GM21786 (cell line): ENCODE measurements around the gene FTO.
A peak's percentile ranks its signal among the peaks of the same experiment; 100 is the strongest.
"Not testable (repeated sequence)": the region's sequence is repeated elsewhere in the genome, so short reads cannot be mapped to it uniquely, and the experiment has no call there.

ENCODE experiments used
- ATAC-seq: cut with Tn5 transposase; IDR thresholded peaks from one replicate; pipeline ENCODE4 v1.9.1; 2021; ENCODE audit not compliant: unreplicated experiment

The FTO gene

DNA sequence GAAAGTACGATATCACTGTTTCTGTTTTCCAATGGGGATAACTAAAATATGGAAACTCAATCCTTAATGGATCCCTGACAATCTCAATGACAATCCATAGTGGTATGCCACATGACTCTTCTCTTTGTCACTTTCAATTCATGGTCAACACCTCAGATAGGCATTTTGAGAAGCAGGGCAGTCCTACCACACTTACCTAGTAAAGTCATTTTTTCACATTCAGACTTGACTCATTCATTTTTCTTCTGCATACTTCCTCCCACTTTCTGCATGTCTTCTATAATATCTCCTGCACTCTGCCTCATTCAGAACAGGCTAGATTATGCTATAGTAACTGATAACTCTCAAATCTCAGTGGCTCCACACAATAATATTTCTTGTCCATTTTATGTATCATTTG, 117.5 kb downstream of the FTO start:
- no peak for ATAC-seq

DNA sequence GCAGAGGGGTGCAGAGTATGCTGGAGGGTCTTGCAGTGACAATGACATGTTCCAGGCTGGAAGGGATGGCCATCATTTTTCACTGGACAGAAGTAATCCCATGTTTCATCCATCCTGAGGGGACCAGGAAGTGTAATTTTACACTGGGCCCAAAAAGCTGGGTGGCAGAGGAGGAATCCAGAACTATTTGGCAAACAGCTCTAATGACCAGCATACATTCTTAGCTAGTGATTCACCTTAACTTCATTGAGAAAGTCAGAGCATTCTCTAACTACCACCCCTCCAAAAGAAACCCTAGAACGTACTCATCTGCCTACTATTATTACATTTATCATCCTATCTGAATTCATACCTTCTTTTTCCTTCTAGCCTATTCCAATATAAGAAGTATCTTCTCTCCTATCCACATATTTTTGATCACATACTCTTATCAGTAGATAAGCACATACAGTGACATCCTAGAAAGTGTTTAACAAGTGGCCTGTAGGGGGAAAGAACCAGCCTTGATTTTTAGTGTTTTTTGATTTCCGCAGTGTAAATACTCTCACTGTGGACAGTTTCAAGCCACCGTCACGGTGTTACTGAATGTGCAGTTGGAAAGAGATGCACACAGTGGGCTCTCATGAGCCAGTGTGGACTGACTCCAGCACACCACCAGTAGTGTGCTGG, 118.1 kb downstream of the FTO start:
- no peak for ATAC-seq

DNA sequence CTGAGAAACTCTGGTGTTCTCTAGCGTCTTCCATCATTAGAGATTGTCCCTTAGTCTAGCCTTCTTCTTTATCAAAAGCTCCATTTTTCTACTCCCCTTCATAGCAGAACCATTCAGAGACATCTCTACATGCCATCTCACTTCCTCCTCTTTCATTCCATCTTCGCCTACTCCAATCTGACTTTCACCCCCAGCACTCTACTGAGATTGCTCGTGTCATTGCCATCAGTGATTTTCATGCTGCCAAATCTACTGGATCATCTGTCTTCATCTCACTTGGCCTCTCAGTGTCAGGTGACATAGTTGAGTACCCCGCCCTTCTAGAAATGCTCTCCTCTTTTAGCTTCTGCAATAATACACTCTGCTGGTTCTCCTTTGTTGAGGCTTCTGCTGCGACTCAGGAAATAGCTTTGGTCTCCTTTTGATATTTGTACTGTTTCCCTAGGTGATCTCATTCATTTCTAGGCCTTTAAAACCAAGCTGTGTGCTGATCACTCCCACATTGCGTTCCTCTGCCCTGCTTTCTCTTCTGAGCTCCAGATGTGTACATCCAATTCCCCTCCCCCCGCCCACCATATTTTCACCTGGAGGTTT, 119.1 kb downstream of the FTO start:
- ATAC-seq: peak; percentile 78

DNA sequence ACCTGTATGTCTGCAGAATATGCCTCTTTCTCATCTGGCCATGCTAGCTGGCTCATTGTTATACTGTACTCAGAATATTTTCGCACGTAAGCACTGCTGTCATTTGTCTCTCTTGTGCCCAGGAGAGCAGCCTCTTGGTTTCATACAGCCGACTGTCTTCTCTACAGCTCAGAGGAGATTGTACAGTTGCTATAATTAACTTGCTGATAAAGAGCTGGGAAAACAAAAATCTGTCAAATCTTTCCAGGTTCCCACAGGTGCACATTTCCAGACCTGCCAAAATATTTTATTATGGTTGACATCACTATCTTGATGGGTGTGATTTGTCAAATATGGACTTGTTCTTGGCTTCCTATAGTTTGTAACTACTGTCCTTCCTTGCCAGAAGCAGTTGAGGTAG, 122.7 kb downstream of the FTO start:
- no peak for ATAC-seq

DNA sequence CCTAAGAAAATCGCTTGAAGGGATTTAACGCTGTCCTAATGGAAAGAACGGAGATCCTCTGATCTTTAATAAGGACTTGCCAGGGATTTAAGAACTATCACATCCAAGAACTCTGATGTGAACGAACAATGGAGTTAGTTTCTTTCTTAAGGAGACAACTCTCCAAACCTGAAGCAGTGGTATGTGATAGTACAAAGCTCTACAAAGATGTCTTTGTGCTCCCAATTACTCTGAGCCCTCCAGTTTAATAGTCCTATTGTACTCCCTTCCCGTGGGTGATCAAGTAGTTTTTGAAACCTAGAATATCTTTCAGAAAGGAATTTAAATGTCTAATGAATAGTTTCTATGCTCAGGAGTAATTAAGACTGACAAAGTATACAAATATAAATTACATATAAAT, 123.8 kb downstream of the FTO start:
- no peak for ATAC-seq

DNA sequence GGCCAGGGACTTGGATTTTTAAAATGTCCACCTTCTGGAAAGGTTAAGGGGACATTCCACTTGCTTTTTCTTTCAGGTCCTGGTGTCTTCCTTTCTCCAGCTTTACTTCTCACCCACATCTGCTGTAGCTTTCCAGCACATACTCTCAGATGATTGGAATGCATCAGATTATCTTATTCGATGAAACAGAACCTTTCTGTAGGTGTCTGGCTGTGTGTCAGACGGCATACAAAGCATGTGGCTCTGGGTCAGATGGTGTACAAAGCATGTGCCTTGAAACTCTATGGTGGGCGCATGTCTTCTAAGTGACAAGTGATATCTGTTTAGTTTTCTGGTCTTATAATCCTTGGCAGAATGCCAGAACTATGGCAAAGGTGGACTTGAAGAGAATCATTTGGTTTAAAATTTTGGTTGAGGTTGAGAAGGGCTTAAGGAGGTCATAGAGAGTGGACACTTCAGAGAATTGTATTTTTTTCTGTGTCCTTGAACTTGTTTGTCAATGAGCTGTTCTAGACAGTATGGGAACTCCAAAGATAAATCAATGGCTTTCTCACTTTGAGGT, 125.3 kb downstream of the FTO start:
- ATAC-seq: no peak

DNA sequence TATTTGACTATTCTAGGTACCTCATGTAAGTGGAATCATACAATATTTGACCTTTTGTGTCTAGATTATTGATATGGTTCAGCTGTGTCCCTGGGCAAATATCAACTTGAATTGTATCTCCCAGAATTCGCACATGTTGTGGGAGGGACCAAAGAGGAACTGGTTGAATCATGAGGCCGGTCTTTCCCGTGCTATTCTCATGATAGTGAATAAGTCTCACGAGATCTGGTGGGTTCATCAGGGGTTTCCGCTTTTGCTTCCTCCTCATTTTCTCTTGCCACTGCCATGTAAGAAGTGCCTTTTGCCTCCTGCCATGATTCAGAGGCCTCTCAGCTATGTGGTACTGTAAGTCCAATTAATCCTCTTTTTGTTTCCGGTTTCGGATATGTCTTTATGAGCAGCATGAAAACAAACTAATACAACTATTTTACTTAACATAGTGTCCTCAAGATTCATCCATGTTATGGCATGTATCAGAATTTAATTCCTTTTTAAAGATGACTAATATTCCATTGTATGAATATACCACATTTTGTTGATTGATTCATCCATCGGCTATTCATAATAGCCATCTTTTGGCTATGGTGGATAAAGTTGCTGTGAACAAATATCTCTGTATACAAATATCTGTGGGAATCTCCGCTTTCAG, 129.1 kb downstream of the FTO start:
- no peak for ATAC-seq

DNA sequence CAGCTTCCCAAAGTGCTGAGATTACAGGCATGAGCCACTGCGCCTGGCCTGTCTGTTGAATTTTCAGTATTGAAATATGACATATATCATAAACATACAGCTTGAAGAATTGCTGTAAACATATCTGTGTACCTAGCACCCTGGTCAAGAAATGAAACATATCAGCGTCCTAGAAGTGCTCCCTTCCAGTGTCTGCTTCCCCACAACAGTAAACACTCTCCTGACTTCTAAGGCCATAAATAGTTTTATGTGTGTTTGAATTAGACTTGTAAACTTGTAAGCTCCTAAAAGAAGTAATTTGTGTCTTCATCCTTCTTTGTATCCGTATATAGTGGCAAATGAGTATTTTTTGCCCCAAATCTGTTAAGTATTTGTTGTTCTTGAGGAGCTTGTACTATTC, 132.2 kb downstream of the FTO start:
- ATAC-seq: no peak

DNA sequence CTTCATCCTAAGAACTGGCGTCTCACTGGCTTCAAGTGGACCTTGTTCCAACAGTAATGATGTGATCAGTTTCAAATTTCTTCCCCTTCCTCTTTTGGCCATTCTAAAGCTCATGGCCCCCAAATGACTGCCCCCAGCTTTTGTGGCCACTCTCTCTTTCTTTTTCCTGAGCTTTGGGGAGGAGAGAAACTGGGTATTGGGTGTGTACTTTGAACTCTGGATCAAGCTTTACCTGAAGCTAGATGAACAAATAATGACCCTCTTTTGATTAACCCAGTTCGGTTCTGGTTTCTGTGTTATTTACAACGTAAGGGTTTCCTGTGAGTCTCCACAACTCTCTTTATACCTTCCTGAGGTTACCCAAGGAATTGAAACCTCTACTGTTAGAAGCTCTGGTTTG, 132.7 kb downstream of the FTO start:
- no peak for ATAC-seq

DNA sequence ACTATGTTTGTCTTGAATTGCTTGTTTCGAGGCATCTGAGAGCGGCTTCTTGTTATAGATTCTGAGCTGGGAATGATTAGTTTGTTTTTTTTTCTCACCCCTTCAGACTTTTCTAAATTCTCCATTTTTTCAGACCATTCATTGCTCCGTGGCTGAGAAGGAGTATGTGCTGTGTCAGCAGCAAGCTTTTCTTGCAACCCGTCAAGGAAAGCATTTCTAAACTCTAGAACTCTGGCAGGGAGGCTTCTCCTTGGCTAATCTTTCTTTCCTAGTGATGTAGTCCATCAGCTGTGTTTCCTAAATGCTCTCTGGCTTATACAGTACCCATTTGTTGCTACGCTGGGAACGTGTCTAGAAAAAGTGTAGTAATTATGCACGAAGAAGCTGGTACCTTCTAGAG, 133.5 kb downstream of the FTO start:
- no peak for ATAC-seq

DNA sequence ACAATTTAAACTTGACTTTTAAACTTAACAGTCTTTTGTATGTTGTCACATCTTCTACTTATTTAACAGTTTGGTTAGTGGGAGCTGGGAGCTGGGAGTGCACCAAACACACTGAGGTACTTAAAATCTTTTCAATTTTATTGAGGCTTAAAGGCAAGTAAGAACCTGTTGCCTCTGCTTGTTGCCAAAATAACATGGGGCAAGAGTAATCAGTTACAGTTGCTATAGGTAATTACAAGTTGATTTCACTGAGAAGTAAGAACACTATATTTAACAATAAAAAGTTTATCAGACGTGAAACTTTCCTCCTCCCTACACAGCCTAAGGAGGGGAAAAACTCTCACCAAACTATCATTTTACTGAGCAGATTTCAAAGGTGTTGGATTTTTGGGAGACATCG, 135.2 kb downstream of the FTO start:
- no peak for ATAC-seq

DNA sequence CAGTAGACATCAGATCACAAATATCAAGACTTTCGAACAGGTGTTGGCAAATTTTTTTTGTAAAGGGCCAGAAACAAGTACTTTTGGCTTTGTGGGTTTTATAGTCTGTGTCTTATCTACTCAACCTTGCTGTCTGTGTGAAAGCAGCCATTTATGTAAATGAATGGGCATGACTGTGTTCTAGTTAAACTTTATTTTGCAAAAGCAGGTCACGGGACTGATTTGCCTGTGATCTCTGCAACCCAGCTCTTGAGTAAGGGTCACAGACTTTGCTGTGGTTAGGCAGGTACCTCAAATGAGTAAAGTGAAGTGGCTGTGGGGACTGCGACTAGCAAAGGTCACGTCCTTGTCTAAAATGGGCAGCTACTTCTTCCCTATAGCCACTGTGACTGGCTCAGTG, 136.5 kb downstream of the FTO start:
- no peak for ATAC-seq

DNA sequence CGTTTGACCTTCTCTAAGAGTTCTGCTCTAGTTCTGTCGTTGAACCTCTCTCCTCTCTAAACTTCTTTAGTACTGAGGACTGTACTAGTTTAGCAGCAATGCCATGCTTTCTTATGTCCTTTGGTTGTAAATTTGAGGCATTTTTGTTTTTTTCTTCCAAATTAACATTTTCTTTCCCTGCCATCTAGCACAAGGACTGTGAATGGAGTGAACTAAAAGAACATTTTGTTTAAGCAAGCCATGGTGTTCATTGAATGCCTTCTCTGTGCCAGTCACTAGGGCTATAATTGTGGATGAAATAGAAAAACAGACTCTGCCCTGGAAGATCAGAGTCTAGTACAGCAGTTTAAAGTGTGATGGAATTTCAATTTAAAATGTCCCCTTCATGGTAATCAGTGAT, 137.9 kb downstream of the FTO start:
- ATAC-seq: no peak

DNA sequence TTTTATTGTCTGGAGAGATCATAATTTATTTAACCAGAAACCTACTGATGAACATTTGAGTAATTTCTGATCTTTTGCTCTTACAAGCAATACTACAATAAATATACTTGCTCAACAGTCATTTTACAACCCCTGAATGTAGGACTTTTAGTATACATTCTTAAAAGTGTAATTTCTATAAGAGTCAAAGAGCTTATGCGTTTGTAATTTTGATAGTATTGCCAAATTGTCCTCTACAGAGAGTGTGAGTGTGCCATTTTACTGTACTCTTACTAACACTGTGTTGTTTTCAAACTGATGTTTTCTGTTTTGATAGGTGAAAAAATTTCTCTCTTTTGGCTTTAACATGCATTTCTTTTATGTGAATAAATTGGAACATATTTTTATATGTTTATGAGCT, 139.1 kb downstream of the FTO start:
- ATAC-seq: no peak

DNA sequence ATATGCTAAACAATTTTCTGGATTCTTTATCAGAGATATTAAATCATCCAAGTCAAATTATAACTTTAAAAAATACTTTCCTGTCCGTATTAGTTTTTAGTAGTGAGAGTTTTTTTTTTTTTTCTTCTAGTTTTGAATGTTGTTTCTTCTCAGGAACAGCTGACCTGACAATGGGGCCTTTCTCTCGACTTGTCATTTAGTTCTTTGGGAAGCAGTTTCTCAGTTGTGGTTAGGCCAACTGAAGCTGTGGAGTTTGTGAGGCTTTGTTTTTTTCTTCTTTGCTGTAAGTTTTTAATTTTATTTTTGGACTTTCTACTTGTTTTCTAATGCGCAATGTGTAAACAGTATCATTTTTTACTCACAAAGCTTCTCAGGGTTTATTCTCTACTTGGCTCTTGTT, 140.8 kb downstream of the FTO start:
- ATAC-seq: no peak

DNA sequence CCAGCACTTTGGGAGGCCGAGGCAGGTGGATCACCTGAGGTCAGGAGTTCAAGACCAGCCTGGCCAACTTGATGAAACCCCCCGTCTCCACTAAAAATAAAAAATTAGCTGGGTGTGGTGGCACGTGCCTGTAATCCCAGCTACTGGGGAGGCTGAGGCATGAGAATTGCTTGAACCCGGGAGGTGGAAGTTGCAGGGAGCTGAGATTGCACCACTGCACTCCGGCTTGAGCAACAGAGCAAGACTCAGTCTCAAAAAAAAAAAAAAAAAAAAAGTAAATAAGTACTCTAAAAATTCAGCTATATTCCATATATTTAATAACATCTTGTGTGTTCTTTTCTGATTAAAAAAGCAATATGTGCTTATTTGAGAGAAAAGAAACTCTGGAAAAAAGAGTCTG, 142.6 kb downstream of the FTO start:
- ATAC-seq: not testable (repeated sequence)

DNA sequence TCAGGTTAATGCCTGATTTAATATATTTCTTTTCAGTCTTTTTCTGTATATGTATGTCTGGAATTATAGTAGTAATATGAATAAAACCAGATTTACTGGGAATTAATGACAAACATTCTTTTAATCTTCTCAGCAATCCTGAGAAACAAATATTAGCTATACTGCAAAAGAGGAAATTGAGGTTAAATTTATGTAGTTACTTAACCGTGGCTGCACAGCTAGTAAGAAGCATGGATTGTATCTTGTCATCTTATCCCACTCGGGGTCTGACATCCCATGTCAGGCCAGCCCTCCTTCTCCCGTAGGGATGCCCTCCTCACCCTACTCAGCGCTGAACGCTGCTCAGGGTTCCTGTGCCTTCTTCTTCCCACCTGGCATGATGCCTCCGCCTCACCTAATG, 143.0 kb downstream of the FTO start:
- no peak for ATAC-seq

DNA sequence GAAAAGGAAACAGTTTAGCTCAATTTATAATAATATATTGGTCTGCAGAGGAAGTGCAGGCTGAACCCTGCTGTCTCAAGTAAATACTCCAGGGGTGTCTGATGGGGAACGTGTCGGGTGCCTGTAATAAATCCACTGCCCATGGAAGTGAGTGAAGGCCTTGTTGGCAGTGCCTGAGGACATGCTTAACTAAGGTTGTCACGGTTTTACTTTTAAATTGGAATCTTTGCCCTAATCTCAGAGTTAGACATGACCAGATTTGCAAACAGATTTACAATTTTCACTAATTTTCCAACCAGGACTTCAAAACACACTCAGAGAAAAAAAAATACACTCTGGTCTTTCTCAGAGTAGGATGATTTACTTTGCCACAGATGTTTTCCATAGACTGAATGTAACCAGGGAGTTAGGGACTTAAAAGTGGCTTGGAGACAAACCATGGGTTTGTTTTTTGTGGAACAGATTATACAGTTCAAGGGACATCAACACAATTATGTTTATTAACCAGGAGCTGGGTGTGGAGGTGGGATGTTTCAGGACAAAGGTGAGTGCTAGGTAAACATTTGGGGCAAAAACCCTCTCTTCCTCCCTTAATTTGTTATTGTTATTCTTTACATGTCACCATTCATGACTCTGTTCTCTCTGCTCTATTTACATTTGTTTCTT, 144.5 kb downstream of the FTO start:
- ATAC-seq: no peak

DNA sequence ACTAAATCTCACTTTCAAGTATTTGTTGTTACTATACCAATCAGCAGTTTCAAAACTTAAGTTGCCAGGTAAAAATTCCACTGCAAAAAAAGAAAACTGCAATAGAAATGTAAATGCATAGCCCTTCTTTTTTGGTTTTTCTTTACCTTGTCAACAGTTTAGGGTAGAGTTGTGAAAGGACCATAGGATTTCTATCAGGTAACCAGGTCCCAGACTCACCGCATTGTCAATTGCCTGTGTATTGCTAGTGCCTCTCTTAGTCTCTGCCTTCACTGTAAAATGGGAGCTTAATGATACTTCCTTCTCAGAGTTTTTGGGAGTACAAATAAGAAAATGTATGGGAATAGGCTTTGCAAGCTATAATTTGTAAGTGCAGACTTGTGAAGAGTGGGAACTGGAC, 145.0 kb downstream of the FTO start:
- ATAC-seq: no peak

DNA sequence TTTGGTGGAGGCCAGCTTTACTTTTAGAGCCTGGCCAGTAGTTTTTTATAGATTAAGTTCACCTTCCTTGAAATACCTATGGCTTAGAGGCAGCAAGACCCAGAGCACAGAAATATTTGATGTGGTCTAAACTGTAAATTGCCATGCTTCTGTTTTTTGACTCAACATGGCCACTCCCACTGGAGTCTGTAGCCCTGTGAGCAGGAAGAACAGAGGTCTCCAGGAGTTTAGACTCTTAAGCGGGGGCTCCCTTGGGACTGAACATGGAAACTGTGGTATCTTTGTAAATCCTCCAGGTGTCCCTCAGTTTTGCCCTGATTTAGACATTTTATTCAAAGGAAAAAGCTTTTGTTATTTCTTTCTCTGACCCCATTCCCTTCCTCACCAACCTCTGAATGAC, 145.6 kb downstream of the FTO start:
- no peak for ATAC-seq

DNA sequence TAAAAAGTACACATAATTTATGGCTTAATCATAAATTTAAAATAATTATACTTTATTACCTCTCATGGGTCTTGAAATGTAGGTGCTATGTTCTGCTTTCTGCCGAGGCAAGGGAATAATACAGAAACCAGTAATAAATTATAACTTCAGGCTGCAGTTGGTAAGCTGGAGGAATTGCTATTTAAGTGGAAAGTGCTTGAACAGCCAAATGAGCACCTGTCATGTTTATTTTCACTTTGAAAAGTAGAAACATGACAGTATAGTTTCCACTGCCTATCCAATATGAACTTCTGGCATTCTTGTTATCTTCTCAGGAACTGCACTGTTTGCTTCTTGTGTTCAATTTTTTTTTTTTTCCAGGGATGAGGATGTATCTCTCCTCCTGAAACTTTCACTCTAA, 146.0 kb downstream of the FTO start:
- ATAC-seq: no peak

DNA sequence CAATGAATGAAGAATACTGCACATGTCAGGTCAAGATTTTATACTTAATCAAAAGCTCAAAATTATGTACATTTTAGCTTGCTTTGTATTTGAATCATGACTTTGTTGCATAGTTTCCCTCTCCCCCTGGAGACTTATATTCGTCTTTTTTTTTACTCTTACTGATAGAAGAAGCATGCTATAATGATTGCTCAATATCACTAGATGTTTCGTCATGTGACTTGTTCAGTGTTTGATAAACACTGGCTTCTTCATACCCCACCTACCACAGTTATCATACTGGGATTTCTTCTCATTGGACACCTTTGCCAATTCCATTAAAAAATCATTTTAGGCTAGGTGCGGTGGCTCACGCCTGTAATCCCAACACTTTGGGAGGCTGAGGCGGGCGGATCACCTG, 148.7 kb downstream of the FTO start:
- no peak for ATAC-seq
